NCI-H1092 treated with DMSO at 0.1 percent for 48 hours (cell line): ENCODE data around the gene IFNG.

Source experiments
- DNase-seq: peaks from one replicate; lab custom pipeline; 2025; lab: John Stamatoyannopoulos, UW

The IFNG gene

GRCh38 chr12:68166317-68166831, 6.8 kb upstream of the IFNG start:
- DNase-seq = no peak

GRCh38 chr12:68163560-68164081, 4.1 kb upstream of the IFNG start:
- DNase-seq = no peak

- DNase-seq = no peak
Observed at GRCh38 chr12:68162374-68162773, 2.8 kb upstream of the IFNG start.

- DNase-seq = no peak
Observed at GRCh38 chr12:68158432-68158831, 1.1 kb downstream of the IFNG start.

- DNase-seq = no peak
Observed at GRCh38 chr12:68157380-68157779, 2.2 kb downstream of the IFNG start.

GRCh38 chr12:68156636-68157035, 2.9 kb downstream of the IFNG start:
- no peak for DNase-seq

- no peak for DNase-seq
Observed at GRCh38 chr12:68154779-68155178, 4.8 kb downstream of the IFNG start.

GRCh38 chr12:68148261-68148951, 11.1 kb downstream of the IFNG start:
- no peak for DNase-seq

- no peak for DNase-seq
Observed at GRCh38 chr12:68140556-68140955, 19.0 kb downstream of the IFNG start.

- no peak for DNase-seq
Observed at GRCh38 chr12:68139941-68140340, 19.6 kb downstream of the IFNG start.

- no peak for DNase-seq
Observed at GRCh38 chr12:68139001-68139400, 20.5 kb downstream of the IFNG start.

GRCh38 chr12:68138480-68138879, 21.1 kb downstream of the IFNG start:
- DNase-seq = no peak

GRCh38 chr12:68137335-68137830, 22.2 kb downstream of the IFNG start:
- DNase-seq = no peak

GRCh38 chr12:68135520-68135919, 24.0 kb downstream of the IFNG start:
- DNase-seq = no peak

- DNase-seq = no peak
Observed at GRCh38 chr12:68131867-68132414, 27.6 kb downstream of the IFNG start.

GRCh38 chr12:68129979-68130378, 29.6 kb downstream of the IFNG start:
- no peak for DNase-seq

- no peak for DNase-seq
Observed at GRCh38 chr12:68122236-68122920, 37.2 kb downstream of the IFNG start.

GRCh38 chr12:68121143-68121542, 38.4 kb downstream of the IFNG start:
- DNase-seq = no peak

- DNase-seq = no peak
Observed at GRCh38 chr12:68119724-68120211, 39.8 kb downstream of the IFNG start.

- DNase-seq = no peak
Observed at GRCh38 chr12:68119250-68119649, 40.3 kb downstream of the IFNG start.

- no peak for DNase-seq
Observed at GRCh38 chr12:68118096-68118755, 41.3 kb downstream of the IFNG start.

- no peak for DNase-seq
Observed at GRCh38 chr12:68117661-68118060, 41.9 kb downstream of the IFNG start.
